HG03045 (cell line): ENCODE data around the gene C1RL.

Source experiments
- ATAC-seq: cut with Tn5 transposase; IDR thresholded peaks from one replicate; pipeline ENCODE4 v1.9.1; 2021; ENCODE audit warnings: mild to moderate bottlenecking, moderate library complexity; ENCODE audit not compliant: unreplicated experiment

Gene C1RL, protein sequence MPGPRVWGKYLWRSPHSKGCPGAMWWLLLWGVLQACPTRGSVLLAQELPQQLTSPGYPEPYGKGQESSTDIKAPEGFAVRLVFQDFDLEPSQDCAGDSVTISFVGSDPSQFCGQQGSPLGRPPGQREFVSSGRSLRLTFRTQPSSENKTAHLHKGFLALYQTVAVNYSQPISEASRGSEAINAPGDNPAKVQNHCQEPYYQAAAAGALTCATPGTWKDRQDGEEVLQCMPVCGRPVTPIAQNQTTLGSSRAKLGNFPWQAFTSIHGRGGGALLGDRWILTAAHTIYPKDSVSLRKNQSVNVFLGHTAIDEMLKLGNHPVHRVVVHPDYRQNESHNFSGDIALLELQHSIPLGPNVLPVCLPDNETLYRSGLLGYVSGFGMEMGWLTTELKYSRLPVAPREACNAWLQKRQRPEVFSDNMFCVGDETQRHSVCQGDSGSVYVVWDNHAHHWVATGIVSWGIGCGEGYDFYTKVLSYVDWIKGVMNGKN

DNA sequence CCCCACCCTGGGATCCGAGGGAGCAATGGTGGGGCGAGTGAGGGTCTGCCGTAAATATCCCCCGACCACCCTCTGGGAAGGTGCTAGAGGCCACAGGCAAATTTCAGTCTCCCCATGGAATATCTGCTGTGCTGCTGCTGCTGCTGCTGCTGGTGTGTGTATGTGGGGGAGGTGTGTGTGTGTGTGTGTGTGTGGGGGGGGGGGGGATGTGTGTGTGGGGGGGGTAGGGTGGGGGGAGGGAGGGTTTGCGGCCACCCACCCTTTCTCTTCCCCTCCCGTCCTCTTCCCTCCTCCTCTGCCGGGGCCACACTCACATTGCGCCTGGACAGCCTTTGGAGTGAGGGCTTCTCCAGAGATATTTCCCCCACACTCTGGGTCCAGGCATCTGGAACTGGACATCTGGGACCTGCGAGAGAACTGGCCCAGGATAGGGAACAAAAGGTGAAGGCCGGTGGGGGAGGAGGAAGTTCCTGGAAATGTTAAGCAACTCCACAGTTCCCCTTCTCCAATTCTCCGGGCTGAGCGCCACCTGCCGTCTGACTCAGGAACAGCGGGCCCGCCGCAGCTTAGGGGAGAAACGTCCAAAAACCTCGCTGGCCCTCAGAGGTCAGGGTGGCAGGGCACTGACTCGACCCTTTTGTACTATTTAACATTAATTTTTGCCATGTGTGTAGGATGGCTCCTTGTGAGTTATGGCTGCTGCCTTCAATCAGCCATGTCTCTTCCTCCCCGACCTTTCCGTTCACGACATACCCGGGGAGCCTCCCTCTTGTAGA lies at the start of gene C1RL:
C1RL (minus strand) TSS at position 419 of the 776 bp plus-strand sequence; CDS start at position 385, 34 bp downstream.
- peak; percentile 10 for ATAC-seq

DNA sequence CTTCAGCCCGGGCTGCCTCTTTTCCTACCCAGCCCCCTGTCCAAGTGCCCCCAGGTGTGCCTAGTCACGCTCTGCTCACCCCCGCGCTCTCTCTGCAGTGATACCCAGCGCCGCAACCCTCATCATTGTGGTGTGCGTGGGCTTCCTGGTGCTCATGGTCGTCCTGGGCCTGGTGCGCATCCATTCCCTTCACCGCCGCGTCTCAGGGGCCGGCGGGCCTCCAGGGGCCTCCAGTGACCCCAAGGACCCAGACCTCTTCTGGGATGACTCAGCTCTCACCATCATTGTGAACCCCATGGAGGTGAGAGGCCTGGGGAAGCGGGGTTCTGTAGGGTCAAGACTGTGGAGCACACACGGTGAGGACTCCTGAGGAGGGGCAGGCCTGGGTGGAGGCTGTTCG lies 48.4 kb upstream of the C1RL start:
- no peak for ATAC-seq

DNA sequence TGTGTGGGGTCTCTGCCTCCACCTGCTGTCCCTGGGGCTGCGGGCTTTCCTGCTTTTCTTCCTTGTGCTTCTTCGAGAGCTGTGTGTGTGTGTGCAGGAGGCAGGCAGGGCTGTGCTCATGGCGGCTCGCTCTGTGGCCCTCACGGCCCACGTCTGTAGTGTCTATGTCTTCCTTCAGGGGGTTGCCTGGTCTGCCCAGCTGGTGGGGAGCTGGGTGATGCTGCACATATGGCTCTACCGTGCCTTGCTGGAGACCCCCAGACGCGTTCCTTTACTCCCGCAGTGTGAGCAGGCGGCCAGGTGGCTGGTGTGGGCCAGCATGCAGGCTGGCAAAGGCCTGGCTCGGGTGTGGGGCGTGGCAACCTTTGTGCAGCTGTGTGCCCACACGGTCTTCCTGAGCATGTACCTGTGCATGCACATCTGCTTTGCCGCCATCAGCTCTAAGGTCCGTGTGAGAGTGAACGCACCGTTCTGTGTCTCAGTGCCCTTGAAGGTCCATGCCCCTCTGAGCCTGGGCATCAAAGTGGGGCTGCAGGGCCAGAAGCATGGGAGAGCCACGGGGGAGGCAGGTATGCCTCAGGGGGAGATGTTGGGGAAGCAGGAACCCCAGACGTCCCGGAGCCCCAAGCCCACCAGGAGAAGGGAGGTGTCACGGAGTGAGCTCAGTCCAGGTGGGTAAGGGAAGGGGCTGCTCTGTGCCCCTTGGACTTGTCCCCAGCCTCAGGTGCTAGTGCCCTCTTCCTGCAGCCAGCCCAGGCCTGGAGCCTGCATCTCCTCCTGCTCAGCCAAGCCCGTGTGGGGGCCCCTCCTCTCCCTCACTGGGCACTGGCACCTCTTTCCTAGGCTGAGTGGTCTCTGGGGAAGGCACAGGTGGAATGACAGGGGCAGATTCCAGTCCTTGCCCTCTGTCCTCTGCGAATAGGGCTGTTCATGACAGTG lies 47.5 kb upstream of the C1RL start:
- no peak for ATAC-seq

DNA sequence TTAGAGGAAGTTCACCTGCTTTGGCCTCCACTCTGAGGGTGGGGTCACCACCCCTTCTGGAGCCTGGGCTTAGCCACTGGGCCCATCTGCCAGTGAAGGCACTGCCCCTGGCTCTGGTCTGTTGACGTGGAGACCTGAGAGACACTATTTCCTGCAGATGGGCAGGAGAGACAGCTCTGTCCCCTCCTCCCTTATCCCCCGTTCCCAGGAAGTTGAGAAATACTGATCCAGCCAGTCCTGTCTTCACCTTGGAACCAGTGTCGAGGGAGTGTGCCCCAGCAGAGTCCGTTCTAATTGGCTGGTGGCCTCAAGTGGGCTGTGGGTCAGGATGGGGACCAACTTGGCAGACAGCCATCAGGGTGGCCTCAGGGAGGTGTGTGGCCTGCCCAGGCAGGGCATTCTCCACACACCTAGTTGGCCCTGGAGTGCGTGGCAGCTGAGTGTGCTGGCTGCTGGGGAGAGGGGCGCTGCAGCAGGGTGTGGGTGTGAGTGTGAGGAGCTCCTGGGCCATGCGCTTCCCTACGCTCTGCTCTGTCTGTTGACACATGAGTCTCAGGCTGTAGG lies 46.5 kb upstream of the C1RL start:
- ATAC-seq = no peak

DNA sequence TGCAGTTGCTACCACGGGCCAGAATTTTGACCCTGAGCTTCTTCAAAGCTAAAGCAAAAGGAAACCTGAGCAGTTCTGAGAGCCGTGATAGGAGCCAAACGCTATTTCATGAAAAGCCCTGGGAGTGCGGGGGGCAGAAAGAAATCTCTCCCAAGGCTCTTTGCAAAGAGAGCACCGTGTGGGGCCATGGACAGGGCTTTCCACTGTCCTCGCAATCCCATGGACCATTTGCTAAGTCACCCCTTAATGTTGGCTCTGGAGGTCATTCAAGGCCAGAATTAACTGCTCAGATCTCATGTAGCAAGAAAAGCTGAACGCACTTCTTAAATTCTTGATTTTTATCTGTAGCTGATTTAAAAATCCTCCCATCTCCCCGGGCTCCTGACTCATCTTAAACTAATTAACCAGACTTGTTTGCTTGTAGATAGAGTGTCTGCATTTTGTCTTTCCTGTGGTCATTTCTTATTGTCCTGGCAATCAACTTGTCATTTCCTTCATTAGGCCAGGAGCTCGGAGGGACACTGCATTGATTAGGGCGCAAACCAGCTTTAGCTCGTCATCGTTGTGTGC lies 46.0 kb upstream of the C1RL start:
- ATAC-seq = no peak

DNA sequence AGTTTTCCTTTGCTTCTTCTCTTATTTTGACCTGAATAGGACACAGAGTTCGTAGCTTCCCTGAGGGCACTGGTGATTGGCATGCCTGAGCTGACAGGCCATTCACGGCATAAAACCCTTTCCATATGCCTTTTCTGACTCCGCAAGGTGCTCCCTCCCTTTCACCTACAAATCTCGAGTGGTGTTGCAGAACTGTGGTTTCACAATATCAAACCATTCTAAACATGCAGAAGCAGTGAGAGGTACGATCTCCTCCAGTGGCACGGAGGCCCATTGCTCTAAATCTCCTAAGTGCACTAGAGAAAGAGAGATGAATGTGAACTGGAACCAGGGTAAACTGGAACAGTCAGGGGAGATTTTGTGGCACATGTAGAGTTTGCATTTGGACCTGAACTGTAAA lies 45.0 kb upstream of the C1RL start:
- no peak for ATAC-seq

DNA sequence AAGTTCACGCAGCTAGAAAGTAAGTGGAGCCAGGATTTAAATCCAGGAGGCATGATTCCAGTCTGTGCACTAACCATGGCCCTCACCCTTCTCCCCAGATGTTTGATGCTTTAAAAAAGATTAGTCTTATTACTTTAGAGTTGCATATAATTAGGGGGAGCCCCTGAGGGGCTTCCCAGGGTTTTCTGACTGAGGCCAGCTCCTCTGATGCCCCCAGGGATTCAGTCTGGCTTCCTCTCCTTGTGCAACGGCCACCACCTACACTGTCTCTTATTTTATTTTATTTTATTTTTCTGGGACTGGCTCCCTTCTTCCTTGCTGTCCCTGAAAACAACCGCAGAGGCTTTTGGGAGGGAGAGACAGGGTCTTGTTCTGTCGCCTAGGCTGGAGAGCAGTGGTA lies 43.8 kb upstream of the C1RL start:
- no peak for ATAC-seq

DNA sequence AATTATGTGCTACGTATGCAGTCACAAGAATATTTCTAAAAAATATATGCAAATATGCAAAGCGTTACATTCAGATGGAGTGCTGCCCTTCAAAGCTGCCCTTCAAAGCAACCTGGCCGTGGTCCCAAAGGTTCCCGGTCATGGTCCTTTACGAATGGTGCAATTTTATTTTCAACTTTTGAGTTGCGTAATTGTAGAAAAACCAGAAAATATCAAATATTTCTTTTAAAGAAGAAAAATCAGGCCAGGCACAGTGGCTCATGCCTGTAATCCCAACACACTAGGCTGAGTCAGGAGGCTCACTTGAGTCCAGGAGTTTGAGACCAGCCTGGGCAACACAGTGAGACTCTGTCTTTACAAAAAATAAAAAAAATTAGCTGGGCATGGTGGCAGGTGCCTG lies 42.5 kb upstream of the C1RL start:
- ATAC-seq = no peak

DNA sequence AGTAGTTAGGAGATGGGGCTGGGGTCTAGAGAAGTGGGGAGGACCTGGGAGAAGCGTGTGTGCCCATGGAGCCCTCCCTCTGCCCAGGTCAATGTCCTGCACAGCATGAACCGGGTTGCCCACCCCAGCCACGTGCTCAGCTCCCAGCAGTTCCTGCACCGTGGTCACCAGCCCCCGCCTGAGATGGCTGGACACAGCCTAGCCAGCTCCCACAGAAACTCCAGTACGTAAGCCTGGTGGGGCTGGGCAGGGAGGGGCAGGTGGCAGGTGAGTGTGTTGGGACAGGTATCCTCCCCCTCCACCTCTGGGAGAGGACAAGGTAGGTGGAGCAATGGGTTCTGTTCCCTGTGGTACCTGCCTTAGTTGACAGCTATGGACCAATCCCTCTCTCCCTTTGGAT lies 41.8 kb upstream of the C1RL start:
- ATAC-seq = no peak

DNA sequence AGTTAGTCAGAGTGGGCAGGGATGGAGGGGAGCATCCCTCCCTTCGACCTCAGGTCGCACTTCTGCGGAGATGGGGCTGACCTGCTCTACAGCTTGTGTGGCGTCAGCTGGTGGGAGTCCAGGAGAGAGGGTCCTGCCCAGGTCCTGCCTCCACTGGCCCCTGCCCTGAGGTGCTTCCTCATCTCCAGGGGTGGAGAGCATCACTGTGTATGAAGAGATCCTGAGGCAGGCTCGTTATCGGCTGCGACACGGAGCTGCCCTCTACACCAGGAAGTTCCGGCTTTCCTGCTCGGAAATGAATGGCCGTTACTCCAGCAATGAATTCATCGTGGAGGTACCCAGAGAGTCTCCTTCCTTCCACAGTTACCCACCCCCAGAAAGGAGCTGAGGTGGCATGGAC lies 41.3 kb upstream of the C1RL start:
- no peak for ATAC-seq

DNA sequence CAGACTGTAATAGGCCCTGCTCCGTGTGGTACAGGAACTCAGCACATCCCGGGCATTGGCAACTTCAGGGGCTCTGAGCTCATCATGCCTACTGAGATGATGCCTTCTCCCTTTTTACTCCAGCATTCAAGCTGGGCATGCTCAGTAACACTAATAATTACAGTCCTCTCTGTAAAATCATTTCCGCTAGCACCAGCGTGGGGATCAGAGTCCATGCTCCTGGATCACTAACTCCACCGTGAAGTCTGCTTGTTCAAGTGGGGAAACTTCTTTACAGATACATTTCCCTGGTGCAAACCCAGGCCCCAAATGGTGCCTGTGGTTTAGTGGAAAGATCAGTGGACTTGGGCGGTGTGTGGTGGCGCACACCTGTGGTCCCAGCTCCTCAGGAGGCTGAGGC lies 37.9 kb upstream of the C1RL start:
- ATAC-seq = no peak

DNA sequence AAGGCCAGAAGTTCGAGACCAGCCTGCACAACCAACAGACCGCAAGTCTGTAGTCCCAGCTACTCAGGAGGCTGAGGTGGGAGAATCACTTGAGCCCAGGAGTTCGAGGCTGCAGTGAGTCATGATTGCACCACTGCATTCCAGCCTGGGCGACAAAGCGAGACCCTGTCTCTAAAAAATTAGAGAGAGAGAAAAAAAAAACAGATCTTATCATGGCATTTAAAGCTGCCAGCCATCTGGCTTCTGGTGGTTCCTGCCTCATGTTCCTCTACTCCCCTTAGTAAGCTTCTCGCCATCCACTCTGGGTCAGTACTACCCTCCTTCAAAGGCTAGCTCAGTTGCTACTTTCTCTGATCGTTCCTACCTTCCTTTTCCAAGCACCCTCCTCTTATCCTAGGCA lies 37.2 kb upstream of the C1RL start:
- ATAC-seq = no peak

DNA sequence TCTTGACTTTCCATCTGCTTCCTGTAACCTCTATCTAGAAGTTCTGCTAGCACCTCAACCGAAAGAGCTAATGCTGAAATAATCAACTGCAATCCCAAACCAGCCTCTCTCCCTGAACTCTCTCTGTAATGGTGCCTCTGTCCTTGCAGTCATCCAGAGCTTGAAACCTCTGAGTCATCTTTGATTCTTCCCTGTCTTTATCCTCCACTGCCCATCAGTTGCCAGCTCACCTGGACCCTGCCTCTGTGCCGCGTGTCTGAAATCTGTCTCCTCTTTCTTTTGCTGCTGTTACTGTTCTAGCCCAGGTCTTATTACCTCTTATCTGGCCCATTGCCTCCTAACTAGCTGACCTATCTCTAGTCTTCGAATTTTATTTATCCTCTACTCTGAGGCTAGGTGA lies 36.7 kb upstream of the C1RL start:
- no peak for ATAC-seq

DNA sequence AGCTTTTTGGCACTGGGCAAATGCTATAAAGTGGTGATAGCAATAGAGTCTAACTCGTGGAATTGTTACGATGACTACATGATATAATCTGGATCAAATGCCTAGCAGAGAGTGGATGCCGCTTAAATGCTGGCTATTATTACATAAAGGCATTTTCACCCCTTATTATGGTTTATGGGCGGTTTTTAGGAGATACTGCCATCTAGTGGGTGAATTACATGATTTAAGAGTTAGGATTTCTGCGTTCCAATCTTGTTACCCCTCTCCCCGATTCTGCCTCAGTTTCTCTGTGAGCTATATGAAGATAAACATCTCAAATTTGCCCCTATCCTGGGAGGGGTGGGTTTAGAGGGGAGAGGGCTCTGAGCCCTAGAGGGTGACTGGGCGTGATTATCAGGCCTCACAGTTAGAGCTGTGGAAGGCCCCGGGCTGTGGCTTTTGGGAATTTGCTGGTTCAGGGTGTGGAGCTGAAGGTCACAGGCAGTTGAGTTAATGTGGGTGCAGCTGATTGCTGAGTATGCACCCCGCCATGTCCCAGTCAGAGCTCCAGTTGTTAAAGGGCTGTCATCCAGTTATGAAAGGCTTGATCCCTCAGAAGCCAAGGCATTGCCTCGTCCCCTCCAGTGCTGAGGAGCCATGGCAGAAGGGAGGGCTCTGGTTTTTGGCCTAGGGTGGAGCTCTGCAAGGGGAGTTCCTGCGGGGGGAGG lies 35.6 kb upstream of the C1RL start:
- no peak for ATAC-seq

DNA sequence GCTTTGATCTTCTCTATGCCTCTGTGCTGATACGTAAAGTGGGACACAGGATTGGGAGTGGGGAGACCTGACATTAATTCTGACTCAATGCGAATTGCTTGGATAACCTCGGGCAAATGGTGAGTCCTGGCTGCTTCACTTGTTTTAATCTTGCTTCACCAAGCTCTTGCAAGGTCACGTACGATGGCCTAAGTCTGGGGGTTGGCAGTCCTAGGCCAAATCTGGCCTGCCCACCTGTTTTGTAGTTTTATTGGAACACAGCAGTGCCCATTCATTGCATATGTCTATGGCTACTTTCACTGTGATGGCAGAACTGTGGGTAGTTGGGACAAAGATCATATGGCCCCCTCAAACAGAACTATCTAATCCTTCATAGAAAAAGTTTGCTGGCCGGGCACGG lies 34.5 kb upstream of the C1RL start:
- no peak for ATAC-seq

DNA sequence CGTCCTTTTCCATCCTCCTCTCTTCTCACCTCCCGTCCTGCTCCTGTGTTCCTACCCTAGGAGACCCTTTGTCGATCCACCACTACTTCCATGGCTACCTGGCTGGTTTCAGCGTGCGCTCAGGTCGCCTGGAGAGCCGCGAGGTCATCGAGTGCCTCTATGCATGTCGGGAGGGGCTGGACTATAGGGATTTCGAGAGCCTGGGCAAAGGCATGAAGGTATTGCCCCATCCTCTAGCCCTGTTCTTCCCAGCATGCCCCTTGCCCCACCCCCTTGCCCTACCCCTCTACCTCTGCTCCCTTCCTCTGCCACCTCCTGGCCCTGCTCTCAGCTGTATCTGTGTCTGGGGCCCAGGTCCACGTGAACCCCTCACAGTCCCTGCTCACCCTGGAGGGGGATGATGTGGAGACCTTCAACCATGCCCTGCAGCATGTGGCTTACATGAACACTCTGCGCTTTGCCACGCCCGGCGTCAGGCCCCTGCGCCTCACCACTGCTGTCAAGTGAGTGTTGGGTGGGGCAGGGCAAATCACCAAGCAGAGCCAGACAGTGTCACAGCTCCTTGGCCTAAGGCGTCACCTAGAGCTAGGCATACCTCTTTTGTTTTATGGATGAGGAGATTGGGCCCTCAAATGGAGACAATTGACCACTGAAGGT lies 33.9 kb upstream of the C1RL start:
- ATAC-seq = no peak

DNA sequence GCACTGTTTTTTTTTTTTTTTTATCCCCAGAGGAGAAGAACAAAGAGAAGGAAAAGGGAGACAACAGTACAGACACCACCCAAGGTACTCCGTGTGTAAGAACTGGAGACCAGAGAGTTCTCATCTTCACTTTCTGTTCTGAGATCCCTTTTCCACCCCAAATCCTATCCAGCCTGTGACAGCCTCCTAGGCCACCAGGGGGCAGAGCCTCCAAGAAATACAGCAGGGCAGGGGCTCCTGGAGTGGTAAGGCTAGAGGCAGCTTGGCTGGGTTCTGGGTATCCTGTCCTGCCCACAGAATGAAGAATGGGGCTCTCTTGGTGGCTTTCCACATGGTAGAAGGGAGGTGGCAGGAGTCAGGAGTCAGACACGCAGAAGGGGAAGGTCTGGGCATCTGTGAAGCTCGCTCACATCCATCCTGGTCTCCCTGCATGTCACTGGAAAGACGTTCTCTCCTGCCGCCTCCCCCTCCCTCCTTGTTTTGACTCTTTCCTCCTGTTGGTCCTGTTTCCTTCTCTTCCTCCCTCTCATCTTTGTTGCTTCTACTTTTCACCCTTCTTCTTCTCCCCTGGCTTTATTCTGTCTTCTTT lies 33.1 kb upstream of the C1RL start:
- no peak for ATAC-seq

DNA sequence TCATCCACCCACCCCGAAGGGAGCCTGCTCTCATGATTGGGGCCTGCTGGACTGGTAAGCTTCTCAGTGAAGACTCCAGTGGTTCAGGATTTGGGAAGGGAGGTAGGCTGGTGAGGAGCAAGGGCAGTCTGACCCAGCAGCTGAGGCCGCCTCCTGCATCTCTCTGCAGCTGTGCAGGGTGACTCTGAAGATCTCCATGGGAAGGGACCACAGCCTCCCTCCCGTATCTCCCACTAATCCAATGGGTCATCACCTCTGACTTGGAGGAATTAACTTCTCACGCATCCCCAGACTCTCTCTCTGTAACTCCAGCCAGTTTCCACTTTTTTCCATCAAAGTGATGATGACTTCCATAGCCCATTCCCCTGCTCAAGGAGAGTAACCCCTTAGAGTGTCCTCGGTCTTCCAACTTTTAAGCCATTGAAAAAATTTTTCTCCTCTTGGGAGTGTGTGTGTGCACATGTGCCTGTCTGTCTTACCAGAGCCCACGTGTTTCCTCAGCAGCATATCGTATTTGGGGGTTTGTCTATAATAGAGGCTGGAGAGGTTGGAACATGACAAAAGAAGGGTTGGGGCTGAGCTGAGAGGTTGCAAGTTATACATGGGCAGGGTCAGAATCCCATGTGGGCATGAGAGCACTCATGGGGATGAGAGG lies 32.5 kb upstream of the C1RL start:
- no peak for ATAC-seq
